Activated naive CD8-positive, alpha-beta T cell treated with anti-CD3 and anti-CD28 coated beads, Interleukin-2, amount 50 U/mL, for 16 hours (primary cell): Measurements from ENCODE around the gene MYNN.

Experiments
- DNase-seq: peaks from one replicate; pipeline ENCODE4 v3.0.0-alpha.2; 2020; ENCODE audit warnings: low read depth, low spot score

Gene MYNN

GRCh38 chr3:169777822-169778221, 4.6 kb downstream of the MYNN start:
- DNase-seq, result no peak

- no peak for DNase-seq
Observed at GRCh38 chr3:169780742-169781141, 7.5 kb downstream of the MYNN start.

GRCh38 chr3:169781209-169781855, 8.1 kb downstream of the MYNN start:
- no peak for DNase-seq

- no peak for DNase-seq
Observed at GRCh38 chr3:169787120-169787519, 13.9 kb downstream of the MYNN start.

DNA sequence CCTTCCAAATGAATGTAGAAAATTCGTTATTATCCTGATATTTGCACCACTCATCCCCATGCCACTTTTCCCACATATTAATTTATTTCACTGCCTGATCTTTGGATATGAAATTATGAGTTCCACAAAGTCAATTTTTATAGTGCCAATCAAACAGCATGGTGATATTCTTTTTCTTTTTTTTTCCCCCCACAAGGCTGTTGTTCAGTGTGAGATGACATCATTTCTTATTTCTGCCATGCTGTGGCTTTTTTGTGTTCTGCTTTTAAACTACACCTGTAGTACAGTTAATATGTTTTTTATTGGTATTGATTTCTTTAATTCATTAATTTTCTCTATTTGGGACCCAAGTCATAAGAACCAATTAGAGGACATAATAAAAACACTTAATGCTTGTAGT, 14.6 kb downstream of the MYNN start:
- DNase-seq, result no peak

DNA sequence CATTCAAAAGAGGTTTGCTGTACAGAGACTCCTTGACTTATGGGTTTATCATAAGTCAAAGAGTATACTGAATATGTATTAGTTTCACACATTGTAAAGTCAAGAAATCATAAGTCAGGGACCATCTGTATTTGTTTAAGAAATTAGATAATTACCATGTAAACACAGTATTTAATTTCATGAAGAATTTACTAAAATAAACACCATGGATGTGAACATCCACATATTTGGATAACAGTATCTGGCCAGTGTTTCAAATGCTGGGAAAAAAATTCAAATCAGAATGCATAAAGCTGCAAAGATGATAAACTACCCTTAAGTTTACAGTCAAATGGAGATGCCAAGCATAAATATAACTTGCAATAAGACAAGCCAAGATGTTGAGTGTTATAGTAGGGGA, 17.0 kb downstream of the MYNN start:
- DNase-seq, result no peak

DNA sequence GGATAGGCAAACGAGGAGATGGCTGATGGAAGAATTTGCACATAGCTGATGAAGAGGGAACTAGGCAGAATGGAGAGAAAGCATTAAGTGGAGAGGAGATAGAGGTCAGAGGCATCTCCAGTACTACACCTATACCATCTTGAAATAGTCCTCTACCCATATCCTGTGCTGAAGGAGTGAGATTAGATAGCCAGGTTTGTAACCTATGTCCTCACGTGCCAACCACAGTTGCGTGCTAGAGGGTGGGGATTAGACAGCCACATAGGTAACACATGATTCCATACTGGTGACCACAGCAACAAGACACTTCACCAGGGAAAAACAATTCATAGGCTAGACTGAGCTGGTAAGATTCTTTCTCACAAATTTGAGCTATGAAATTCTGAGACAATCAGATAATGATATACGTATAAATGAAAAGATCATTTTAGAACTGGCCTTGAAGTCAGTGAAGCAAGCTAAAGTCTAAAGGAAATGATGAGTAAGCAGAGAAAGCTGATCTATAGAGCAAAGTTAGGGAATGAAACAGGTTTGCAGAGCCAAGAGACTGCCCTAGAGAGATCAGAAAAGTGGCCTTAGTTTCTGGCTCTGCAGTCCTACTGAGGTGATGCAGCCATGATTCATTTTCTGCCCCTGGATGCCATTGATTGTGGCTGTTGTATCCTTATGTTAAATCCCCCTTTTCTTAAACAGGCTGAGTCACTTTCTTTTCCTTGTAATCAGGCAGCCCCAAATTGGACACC, 17.7 kb downstream of the MYNN start:
- no peak for DNase-seq

DNA sequence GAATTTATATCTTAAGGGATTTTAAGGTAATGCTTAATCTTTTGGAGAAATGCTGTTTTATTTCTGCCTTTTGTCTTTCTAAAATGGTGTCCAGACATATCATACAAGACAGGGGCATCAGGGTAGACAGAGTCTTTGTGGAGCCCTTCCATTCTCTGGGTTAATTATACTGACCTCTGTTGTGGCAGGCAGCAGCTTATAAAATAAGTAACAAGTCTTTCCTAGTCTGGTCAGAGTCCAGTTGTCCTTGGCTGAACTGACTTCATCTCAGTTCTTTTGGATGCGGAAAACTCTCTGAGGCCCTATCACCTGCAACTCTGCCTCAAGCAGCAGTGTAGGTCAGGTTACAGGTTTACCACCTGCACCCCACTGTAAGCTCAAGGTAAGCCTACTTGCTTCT, 19.2 kb downstream of the MYNN start:
- no peak for DNase-seq

- DNase-seq, result no peak
Observed at GRCh38 chr3:169804681-169805080, 31.5 kb downstream of the MYNN start.

DNA sequence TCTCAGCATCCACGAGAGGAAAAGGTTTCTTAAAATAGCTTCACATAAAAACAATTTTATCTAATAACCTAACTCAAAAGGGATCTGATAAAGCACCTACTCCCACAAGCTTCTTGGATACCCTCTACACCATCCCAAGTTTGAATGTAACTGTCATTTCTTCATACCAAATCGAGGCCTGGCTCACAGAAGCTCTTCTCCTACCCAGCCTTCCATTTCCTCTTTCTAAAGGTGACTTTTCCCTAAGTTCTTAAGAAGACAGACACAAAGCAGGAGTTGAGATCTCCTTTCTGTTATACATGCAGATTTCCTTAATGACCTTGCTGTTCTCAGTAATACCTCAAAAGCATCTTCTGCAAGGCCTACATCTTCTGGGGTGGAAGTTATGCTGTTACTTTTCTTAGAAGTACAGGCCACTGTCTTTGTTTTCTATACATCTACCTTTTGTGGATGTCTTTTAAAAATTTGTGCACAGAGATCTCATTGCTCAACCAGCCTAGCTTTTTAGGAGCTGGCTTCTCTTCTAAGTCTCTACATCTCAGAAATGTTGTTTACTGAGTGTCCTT, 36.1 kb downstream of the MYNN start:
- no peak for DNase-seq

DNA sequence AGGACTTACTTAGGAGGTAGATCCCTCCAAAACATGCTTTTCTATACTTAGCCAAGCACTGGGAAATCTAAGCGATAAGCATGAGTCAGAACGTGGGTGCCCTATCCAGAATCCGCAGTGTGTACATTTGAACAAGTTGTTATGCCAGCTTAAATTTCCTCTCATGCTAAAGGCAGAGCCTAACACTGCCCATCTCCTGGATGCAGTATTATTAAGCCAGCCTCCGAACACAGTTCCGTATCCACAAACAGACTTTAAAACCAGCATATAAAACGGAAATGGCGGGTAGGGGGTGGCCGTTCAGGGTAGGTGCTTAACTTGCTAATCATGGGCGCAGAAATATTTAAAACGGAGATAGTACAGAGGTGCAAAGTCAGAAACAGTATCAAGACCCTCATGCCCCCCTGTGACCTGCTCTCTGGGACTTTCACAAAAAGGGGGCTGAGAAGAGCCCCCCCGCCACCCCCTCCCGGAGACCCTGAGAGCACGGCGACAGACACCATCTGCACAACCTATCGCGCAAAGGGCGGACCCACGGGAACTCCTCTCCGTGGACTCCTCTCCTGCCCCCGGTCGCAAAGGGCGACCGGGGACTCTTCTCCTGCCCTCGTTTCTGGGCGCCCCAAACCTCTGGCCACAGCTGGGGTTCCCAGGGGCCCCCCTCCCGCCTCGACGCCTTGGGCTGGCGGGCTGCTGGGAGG, 38.6 kb downstream of the MYNN start:
- DNase-seq, result no peak

DNA sequence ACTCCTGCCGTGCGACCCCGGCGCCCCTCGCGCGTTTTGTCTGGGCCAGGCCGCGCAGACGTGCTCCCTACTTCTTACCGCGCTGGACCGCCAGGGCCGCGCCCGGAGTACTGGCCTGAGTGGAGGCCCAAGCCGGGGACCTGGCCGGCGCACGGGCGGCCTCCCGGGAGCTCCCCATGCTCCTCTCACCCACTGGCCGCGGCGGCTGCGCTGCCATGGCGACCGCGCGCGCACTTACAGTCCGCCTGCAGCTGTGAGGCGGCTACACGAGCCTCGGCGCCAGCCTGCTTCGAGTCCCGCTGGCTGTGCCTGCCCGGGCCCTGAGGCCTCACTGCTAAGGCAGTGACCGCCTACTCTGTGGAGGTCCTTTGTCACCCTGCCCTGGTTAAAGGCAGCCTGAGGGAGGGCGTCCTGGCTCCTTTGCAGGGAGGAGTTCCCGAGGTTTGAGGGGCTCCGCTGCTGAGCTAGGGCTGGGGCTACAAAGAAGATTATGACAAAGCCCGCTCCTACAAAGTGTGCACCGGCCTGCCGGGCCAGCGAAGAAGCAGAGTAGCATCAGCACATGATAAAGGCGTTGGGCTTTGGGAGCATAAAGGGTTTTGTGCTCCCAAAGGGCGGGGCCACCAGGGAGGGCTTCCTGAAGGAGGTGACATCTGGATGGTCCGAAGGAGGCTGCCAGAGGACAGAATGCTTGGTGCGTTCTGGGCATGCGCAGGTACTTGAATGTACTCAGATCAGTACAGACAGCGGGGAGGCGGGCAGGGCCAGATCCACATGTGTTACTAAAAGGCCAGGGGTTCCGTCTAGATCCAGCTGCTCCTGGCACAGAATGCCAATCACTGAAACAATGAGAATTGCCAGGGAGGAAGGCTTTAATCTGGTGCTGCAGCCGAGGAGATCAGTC, 39.4 kb downstream of the MYNN start, which contains the start of the genes LRRC34 and LRRIQ4:
LRRC34 (minus strand) TSS at position 573 of the 904 bp plus-strand sequence; CDS start at position 217, 356 bp downstream.
LRRIQ4 (plus strand) TSS at position 539 of the 904 bp plus-strand sequence. CDS start 9,052 bp downstream, outside the sequence.
- peak; percentile 9 for DNase-seq

DNA sequence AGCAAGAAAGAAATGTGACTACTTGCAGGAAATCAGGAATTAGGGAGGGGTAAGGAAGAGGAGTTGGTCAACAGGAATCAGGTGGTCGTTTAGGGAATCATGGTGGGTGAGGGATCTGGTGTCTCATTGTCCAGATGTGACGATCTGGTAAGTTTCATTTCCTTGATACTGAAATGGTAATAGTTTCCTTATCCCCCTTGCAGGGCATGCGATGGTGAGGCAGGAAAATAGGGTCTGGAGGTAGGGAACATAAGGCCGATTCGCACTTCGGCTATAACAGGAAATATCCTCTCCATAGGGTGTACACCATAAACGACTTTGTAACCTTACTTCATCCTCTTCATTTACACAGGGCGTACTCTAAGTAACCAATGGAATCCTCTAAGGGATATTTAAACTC, 40.1 kb downstream of the MYNN start:
- DNase-seq, result no peak

DNA sequence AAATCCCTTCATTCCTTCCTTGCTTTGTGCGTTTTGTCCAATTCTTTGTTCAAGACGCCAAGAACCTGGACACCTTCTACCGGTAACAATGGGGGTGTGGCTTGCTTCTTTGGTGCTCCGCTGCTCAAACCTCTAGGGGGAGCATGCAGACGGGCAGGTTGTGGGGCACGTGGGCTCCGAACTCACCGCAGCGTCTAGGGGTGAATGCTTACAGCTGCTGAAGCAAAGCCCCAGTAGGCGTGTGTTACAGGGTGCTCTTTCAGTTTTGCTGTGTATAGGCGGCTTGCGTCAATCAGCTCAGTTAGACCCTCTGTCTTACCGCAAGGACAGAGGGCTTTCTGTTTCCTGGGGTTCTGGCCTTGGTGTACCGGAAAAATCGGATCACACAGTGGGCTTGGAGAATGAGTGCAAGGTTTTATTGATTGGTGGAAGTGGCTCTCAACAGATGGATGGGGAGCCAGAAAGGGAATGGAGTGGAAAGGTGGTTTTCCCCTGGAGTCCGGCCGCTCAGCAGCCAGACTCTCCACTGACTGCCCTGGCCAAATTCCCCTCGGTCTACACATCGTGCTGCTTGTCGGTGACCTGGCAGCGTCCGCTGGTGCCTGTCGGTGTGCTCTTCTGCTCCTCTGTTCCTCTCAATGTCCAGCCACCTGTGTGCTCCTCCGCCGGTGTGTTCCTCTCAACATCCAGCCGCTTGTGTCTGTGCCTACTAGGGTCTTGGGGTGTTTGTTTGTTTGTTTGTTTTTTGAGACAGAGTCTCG, 40.7 kb downstream of the MYNN start:
- DNase-seq, result peak; percentile 58

GRCh38 chr3:169815590-169816150, 42.5 kb downstream of the MYNN start:
- no peak for DNase-seq

DNA sequence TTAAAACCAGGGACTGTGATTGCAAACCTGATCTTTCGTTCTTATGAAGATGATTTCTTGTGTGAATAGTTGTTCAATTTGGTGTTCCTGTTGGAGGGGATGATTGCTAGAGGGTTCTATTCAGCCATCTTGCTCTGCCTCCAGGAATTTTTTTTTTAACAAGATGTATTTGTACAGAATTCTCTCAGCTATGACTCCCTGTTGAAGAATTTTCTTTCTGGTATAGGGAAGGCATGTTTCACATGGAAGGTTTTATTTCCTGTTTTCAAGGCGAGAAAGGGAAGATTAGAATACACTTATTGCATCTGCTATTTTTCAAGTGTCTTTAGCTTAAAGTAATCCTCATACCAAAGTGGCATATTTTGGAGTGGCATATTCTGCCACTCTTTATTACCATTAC, 45.1 kb downstream of the MYNN start:
- DNase-seq, result no peak

- DNase-seq, result no peak
Observed at GRCh38 chr3:169822091-169822490, 48.9 kb downstream of the MYNN start.

DNA sequence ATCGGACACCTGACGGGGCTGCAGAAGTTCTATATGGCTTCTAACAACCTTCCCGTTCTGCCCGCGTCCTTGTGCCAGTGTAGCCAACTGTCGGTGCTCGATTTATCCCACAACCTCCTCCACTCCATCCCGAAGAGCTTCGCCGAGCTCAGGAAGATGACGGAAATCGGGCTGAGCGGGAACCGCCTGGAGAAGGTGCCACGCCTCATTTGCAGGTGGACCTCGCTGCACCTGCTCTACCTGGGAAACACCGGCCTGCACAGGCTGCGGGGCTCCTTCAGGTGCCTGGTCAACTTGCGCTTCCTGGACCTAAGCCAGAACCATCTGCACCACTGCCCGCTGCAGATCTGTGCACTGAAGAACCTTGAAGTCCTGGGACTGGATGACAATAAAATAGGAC, 49.3 kb downstream of the MYNN start:
- no peak for DNase-seq

DNA sequence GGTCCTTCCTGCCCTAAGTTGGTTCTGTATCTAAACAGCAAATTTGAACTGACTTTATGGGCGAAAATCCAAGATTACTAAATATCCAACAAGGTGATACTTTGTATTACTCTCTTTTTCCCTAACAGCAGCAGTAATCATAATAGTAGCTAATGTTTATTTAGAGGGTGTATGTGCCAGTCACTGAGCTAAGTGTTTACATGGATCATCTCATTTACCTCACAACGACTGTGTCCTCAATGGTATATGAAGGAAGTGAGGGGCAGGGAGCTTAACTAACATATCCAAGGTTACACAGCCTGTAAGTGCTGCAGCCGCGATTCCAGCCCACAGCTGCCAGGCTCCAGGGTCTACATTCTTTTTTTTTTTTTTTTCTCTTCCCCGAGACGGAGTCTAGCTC, 49.8 kb downstream of the MYNN start:
- DNase-seq, result no peak

DNA sequence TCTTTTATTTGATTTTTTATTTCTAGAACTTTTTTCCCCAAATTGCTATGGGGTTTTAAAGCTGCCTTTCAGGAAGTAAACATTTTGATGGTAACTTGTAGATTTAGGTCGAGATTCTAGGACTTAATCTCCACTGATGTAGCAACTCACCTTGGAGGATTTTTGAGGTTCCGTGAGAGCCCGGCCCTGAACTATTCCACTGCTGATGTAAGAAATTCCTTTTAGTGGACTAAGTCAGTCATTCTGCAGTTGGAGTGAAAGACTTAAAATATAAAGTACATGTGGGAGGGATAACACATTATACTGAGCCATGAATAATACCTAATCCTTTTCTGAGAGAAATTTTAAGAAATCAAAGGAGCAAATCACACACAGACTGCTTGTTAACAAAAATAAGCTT, 52.1 kb downstream of the MYNN start:
- DNase-seq, result no peak
